Sigmoid colon (tissue), 7 donors: Measurements from ENCODE around the gene FAM131C. TPM values are rescaled to one million over a fixed set of nuclear protein-coding genes. Genes with fewer than 3 reads are reported as not detected.
A peak's percentile ranks its signal among the peaks of the same experiment; 100 is the strongest.

Source experiments
- DNase-seq: peaks from one replicate; pipeline ENCODE4 v3.0.0-alpha.2; 2019
- H3K27ac ChIP-seq, 4 donors: fragments of 200-600 bp; sonication (generic); one replicate each; pipeline ENCODE4 v1.5.1; 2016 to 2019; ENCODE audit warnings: mild to moderate bottlenecking in 1 of 4
- H3K27me3 ChIP-seq, 3 donors: fragments of 200-600 bp; sonication (generic); one replicate each; pipeline ENCODE4 v1.5.1; 2019; ENCODE audit warnings: mild to moderate bottlenecking in 1 of 3
- H3K36me3 ChIP-seq, 4 donors: fragments of 200-600 bp; sonication (generic); one replicate each; pipeline ENCODE4 v1.5.1; 2016 to 2019
- H3K4me1 ChIP-seq, 4 donors: fragments of 200-600 bp; sonication (generic); one replicate each; pipeline ENCODE4 v1.5.1; 2017 to 2019
- H3K4me3 ChIP-seq, 4 donors: fragments of 200-600 bp; sonication (generic); one replicate each; pipeline ENCODE4 v1.5.1; 2017 to 2019; ENCODE audit warnings: mild to moderate bottlenecking in 2 of 4, moderate library complexity in 1 of 4
- H3K9me3 ChIP-seq, 4 donors: fragments of 200-600 bp in 3 of 4; sonication (generic) in 3 of 4; one replicate each; pipeline versions ENCODE4 v1.5.1 to v1.6.1; 2013 to 2019
- CTCF ChIP-seq, 4 experiments: fragments of 450-650 bp in 3 of 4; fragments of 200-600 bp in 1 of 4; IDR thresholded peaks; one replicate each; pipeline ENCODE4 v1.5.1; 2016 to 2019; ENCODE audit warnings: antibody characterized with exemption in 4 of 4, mild to moderate bottlenecking in 3 of 4, moderate library complexity in 2 of 4
- EP300 ChIP-seq, 4 donors: sonication (generic); formaldehyde crosslinking; IDR thresholded peaks; one replicate each; pipeline ENCODE4 v1.6.1; 2017; ENCODE audit warnings: antibody characterized with exemption in 4 of 4
- POLR2A ChIP-seq, 2 donors: fragments of 450-650 bp; IDR thresholded peaks; one replicate each; pipeline ENCODE4 v1.6.1; 2016; ENCODE audit warnings: antibody characterized with exemption in 2 of 2, mild to moderate bottlenecking in 2 of 2, moderate library complexity in 2 of 2
- POLR2AphosphoS5 ChIP-seq, 4 donors: sonication (generic); formaldehyde crosslinking; IDR thresholded peaks; one replicate each; pipeline ENCODE4 v1.6.1; 2017; ENCODE audit warnings: antibody characterized with exemption in 4 of 4
- WGBS, 2 donors: extraction: QIAGEN DNeasy Blood & Tissue Kit; methylation state at CpG; one replicate each; pipeline ENCODE4 v1.1.7; 2013; 5-methylcytosine and 5-hydroxymethylcytosine counted together
- intact Hi-C: fragments of 100-400 bp; cut with DNase I; formaldehyde crosslinking; loops from one replicate; pipeline ENCODE4 v1.15.1; 2023
- polyA plus RNA-seq, 3 donors: library from polyadenylated mRNA; stranded (reverse); fragments of 200-250 nt; gene quantifications; one replicate each; pipeline ENCODE4 v1.2.3, GENCODE V29; 2013
- total RNA-seq, 4 donors: library from RNA; depleted of rRNA; stranded (reverse); fragments of >200 nt; gene quantifications; one replicate each; pipeline ENCODE4 v1.1.0, GENCODE V29; 2016
- donor health status: healthy with polysubstance abuse.
- donor health status: Bipolar disorder and iron deficiency.
- donor health status: healthy.

Gene FAM131C
- total and polyA plus RNA-seq, 7 donors = 0.12 to 0.81 TPM; not detected in 5

GRCh38 chr1:16082283-16083038 lies 9.0 kb upstream of the FAM131C start:
- no peaks in the 10 kb centered on the region for H3K27me3 ChIP-seq
- H3K4me1 ChIP-seq = peaks cover 0 to 7% (median 2%) of the 10 kb centered on the region in 4 donors
- 58 to 77% methylated on average over 9 of the region's 9 CpGs for WGBS, 2 donors
- H3K9me3 ChIP-seq = no peaks in the 10 kb centered on the region
- no peak for DNase-seq
- TF ChIP-seq CTCF (IDR thresholded peaks at IDR 0.05) (peak; percentile 42 to 79 (median 73)), POLR2AphosphoS5 (IDR thresholded peaks at IDR 0.05) (no peak)
- H3K36me3 ChIP-seq = no peaks in the 10 kb centered on the region
- H3K27ac ChIP-seq = no peak overlapping the region
- H3K4me3 ChIP-seq = no peak overlapping the region
- intact Hi-C loops = loop anchor here (5.0 kb wide), 1 partner anchor 280 kb away; no protein-coding TSS in a partner anchor

GRCh38 chr1:16081636-16082035 lies 8.2 kb upstream of the FAM131C start:
- no peak overlapping the region for H3K27ac ChIP-seq
- TF ChIP-seq CTCF (IDR thresholded peaks at IDR 0.05) (no peak), EP300 (IDR thresholded peaks at IDR 0.05) (no peak), POLR2AphosphoS5 (IDR thresholded peaks at IDR 0.05) (no peak), POLR2A (IDR thresholded peaks at IDR 0.05) (no peak)

GRCh38 chr1:16080422-16081150 lies 7.1 kb upstream of the FAM131C start:
- Histone ChIP-seq H3K9me3 (no peaks in the 10 kb centered on the region), H3K27ac (no peak overlapping the region), H3K4me3 (no peak overlapping the region), H3K27me3 (no peaks in the 10 kb centered on the region), H3K4me1 (peaks cover 0 to 13% (median 5%) of the 10 kb centered on the region in 4 donors), H3K36me3 (no peaks in the 10 kb centered on the region)
- no peak for DNase-seq
- TF ChIP-seq EP300 (IDR thresholded peaks at IDR 0.05) (no peak), POLR2AphosphoS5 (IDR thresholded peaks at IDR 0.05) (no peak), CTCF (IDR thresholded peaks at IDR 0.05) (no peak), POLR2A (IDR thresholded peaks at IDR 0.05) (no peak)
- 83 to 89% methylated on average over 5 of the region's 5 CpGs for WGBS, 2 donors
- intact Hi-C loops = loop anchor here (5.0 kb wide), 1 partner anchor 282 kb away; no protein-coding TSS in a partner anchor

More at GRCh38 chr1:16081636-16082035, 8.2 kb upstream of the FAM131C start:
- Histone ChIP-seq H3K36me3 (no peaks in the 10 kb centered on the region), H3K9me3 (no peaks in the 10 kb centered on the region), H3K4me1 (peaks cover 0 to 7% (median 2%) of the 10 kb centered on the region in 4 donors), H3K27me3 (no peaks in the 10 kb centered on the region), H3K4me3 (no peak overlapping the region)
- WGBS, 2 donors = 74 to 87% methylated on average over 9 of the region's 9 CpGs
- intact Hi-C loops = loop anchor here (5.0 kb wide), 1 partner anchor 281 kb away; no protein-coding TSS in a partner anchor
- no peak for DNase-seq

DNA sequence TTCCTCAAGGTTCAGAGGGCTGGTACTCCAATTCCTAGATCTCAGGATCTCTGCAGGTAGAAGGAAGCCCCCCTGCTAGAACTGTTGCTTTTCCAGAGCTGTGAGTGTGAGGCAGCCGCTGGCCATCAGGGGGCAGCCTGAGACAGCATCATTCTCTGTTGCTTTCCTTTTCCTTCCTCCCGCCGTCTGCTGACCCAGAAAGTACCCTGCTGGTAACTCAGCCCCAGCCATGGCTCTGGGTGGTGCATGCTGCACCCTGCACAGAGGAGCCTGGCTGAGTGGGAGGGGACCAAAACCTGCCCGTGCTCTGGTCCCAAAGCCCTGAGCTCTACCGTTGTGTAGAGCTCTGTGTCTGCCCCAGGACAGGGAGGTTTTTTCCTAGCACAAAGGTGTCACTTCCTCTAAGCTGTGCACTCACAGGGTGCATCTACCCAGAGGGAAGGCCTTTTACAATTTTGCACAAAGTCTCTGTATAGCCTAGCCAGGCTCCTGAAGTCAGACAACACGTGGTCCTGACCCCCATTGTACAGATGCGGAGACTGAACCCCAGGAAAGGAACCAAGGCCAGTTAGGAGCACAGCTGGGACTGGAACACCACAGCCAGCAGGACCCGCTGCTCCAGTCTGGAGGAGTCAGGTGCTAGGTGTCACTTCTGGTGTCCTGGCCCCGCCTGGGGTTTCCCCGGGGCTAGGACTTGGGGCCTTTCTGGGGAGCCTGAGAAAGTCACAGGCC lies 5.6 kb upstream of the FAM131C start:
- 25 to 35% methylated on average over 10 of the region's 10 CpGs for WGBS, 2 donors
- DNase-seq = peak; percentile 89
- Histone ChIP-seq H3K9me3 (no peaks in the 10 kb centered on the region), H3K36me3 (no peaks in the 10 kb centered on the region), H3K27me3 (peaks cover 0 to 3% (median 0%) of the 10 kb centered on the region in 3 donors), H3K4me3 (no peak overlapping the region), H3K27ac (no peak overlapping the region), H3K4me1 (peaks cover 0 to 27% (median 18%) of the 10 kb centered on the region in 4 donors)
- peak; percentile 81 to 97 (median 96) for TF ChIP-seq CTCF (IDR thresholded peaks at IDR 0.05)
- no peak for TF ChIP-seq POLR2A (IDR thresholded peaks at IDR 0.05)
- intact Hi-C loops = loop anchor here (1.0 to 2.0 kb wide), 3 partner anchors 76 to 168 kb away; no protein-coding TSS in a partner anchor
